GM06990 (cell line): Measurements from ENCODE around the gene TRAPPC1.

Source experiments
- DNase-seq: peaks from one replicate; pipeline ENCODE4 v3.0.0-alpha.2; 2011; ENCODE audit not compliant: insufficient read length; ENCODE audit errors: extremely low read depth
- H3K27me3 ChIP-seq: replicated peaks from 2 replicates; pipeline ENCODE4 v1.6.0; 2011; ENCODE audit warnings: low read length; ENCODE audit not compliant: control insufficient read depth, insufficient read depth
- H3K36me3 ChIP-seq: 2 replicates; pipeline ENCODE4 v1.5.1; 2011; ENCODE audit warnings: low read length; ENCODE audit not compliant: control insufficient read depth, insufficient read depth
- H3K4me3 ChIP-seq: replicated peaks from 2 replicates; pipeline ENCODE4 v1.5.1; 2011; ENCODE audit warnings: low read depth, mild to moderate bottlenecking, control low read depth, low read length
- TF ChIP-seq, protein P1 (sequence below): IDR thresholded peaks from 2 replicates; pipeline ENCODE4 v1.5.1; 2011; ENCODE audit warnings: low read length, control low read depth, mild to moderate bottlenecking, inconsistent platforms; ENCODE audit not compliant: insufficient read depth, poor library complexity, severe bottlenecking

TRAPPC1 gene

DNA sequence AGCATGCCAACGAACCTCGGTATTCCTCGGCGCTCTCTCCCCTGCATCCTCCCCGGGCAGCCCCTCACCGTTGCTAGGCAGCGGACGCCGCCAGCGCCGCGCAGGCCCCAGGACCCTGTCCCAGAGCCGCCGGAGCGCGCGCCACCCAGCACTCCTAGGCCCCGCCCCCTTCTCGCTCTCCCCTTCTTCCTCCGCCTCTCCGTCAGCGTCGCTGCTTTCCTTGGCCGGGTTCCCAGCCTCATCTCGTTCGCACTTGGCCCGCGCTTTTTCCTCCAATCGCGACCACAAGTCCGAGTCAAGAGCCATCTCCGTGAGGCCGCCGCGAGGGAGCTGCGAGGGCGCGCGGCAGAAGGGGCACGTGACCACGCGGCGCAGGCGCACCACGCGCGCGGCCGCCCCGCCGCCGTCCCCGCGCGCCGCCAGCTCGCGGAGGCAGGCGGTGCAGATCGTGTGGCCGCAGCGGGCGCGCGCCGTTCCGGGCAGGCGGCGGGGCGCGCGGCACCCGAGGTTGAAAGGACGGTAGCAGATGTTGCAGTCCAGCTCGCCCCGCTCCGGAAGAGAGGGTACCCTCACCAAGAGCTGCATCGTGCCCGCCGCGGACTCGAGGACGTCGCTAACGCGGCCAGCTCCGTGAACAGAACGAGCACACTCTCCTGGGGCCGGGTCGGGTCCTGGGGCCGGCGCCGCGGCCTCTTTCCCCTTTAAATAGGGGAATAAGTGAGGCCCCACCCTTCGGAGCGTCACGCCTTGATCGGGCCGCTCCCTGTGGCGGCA is 15.9 kb downstream of the TRAPPC1 start, which contains the start of gene RNF227:
Gene RNF227 (minus strand): TSS at position 679 of the 774 bp plus-strand sequence. CDS start 94 bp downstream, at position 585.
- peak; percentile 91 for DNase-seq
- Histone ChIP-seq H3K4me3 (peak within 1 kb of the TSS; percentile 66), H3K27me3 (no peaks in the 10 kb centered on the region), H3K36me3 (peaks cover 10% of the 10 kb centered on the region)
- TF ChIP-seq, protein P1, sequence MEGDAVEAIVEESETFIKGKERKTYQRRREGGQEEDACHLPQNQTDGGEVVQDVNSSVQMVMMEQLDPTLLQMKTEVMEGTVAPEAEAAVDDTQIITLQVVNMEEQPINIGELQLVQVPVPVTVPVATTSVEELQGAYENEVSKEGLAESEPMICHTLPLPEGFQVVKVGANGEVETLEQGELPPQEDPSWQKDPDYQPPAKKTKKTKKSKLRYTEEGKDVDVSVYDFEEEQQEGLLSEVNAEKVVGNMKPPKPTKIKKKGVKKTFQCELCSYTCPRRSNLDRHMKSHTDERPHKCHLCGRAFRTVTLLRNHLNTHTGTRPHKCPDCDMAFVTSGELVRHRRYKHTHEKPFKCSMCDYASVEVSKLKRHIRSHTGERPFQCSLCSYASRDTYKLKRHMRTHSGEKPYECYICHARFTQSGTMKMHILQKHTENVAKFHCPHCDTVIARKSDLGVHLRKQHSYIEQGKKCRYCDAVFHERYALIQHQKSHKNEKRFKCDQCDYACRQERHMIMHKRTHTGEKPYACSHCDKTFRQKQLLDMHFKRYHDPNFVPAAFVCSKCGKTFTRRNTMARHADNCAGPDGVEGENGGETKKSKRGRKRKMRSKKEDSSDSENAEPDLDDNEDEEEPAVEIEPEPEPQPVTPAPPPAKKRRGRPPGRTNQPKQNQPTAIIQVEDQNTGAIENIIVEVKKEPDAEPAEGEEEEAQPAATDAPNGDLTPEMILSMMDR, result no peak

DNA sequence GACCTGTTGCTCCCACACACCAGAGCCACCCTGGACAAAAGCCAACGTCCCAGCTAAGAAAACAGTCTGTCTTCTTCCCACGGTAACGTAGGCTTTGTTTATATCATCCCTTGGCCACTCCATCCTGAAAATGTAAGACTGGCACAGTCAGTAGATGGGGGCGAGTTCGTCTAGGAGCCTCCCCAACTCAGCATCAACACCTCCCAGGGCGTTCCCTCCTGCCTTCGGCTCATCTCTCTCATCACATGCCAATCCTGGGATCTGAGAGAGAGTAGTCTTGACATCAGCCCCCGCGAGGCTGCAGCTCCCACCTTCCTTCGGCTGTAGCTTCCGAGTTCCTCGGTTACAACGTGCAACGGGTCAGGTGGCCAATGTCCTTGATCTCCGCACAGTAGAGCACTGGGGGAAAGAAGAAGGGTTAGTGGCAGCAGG is 16.6 kb downstream of the TRAPPC1 start:
- DNase-seq, result no peak
- TF ChIP-seq, protein P1, result no peak
- peak overlapping the region; percentile 66 for H3K4me3 ChIP-seq

DNA sequence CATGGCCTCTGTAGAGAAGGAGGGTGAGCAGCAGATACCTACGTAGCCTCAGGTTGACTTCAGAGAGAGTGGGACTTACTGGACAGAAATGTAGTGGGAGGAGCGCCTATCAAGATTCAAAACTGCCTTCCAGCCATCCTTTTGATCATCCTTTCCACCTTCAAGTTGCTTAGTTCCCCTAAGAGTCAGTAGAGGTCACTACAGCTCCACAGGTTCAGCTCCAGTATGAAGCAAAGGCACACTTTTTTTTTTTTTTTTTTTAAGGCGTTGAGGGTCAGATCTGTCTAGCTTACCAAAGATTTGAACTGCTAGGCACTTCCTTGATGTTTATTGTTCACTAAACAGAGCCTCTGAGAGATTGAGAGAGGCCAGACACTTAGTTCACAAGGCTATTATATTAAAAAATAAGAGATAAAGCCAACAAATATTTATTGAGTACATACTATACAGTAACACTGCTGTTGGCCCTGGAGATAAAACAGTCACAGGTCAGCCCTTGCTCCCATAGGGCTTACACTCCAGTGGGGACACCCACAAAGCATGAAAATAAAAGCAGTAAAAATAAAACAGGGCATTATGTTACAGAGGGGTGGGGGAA is 18.7 kb downstream of the TRAPPC1 start:
- Histone ChIP-seq H3K36me3 (peaks cover 23% of the 10 kb centered on the region), H3K27me3 (no peaks in the 10 kb centered on the region), H3K4me3 (no peak overlapping the region)
- DNase-seq, result no peak
- TF ChIP-seq, protein P1, result peak; percentile 75

More for the DNA sequence above, 16.6 kb downstream of the TRAPPC1 start:
- Histone ChIP-seq H3K27me3 (no peaks in the 10 kb centered on the region), H3K36me3 (peaks cover 15% of the 10 kb centered on the region)

DNA sequence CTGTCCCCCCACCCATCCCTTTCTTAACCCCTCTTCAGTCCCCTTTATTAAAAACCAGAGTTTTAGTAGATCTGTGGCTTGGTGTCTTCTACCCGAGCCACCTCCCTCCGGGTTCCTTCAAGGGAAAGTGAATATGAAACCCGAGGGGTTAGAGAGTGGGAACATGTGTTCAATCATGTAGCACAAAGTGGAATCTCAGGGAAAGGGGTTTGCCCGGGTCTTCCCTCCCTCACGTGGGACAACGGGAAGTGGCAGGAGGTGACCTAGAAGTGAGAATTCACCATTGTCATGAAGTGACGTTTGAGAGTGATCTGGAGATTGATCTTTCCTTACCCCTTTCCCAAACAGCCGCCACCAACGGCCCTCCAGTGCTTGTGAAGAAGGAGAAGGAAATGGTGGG is 20.6 kb downstream of the TRAPPC1 start:
- no peak for DNase-seq
- H3K4me3 ChIP-seq, result no peak overlapping the region
- peaks cover 37% of the 10 kb centered on the region for H3K36me3 ChIP-seq
- H3K27me3 ChIP-seq, result no peaks in the 10 kb centered on the region
- TF ChIP-seq, protein P1, result no peak

DNA sequence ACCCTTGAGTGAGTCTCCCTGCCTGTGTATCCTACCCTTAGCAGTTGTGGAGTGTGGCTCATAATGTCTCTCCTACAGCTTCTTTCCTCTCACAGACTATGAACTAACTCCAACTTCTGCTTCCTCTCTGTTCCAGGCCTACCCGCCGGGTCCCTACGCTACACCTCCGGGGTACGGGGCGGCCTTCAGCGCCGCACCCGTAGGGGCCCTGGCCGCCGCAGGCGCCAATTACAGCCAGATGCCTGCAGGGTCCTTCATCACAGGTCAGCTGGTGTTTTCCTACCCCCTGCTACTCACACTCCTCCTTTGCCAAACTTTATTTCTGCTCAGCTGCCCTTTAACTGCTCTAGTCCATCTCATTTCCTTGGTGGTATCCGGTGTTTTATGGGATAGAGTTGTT is 21.0 kb downstream of the TRAPPC1 start:
- TF ChIP-seq, protein P1, result no peak
- DNase-seq, result no peak
- Histone ChIP-seq H3K36me3 (peaks cover 40% of the 10 kb centered on the region), H3K27me3 (no peaks in the 10 kb centered on the region), H3K4me3 (no peak overlapping the region)
